Stimulated activated CD4-positive, alpha-beta T cell treated with anti-CD3 and anti-CD28 coated beads, Interleukin-1b, Interleukin-23, amount 100 ng/mL, for 24 hours (primary cell): Measurements from ENCODE around the gene FAH.

Experiments used
- DNase-seq, 4 experiments: peaks; one replicate each; pipeline ENCODE4 v3.0.0-alpha.2; 2020; ENCODE audit warnings: low read depth in 4 of 4, low spot score in 1 of 4

The FAH gene

GRCh38 chr15:80199366-80199765, 46.6 kb downstream of the FAH start:
- DNase-seq: no peak

DNA sequence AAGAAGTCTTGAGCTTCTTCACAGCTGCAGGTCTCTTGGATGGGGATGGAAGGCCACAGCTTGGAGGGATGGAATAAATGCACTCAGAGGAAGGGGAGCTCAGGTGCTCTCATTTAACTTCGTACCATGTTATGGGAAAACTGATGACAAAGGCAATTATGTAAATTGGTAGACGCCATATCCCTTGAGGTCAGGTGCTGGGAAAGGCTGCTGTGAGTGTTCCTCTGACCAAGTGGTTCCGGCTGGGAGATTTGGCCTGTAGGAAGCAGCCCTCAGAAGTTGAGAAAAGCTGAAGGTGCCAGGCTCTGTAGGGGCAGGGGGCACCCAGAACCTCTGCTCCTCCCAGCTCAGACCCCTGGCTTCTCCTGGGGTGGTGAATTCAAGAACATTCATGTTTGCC, 47.1 kb downstream of the FAH start:
- DNase-seq: no peak

DNA sequence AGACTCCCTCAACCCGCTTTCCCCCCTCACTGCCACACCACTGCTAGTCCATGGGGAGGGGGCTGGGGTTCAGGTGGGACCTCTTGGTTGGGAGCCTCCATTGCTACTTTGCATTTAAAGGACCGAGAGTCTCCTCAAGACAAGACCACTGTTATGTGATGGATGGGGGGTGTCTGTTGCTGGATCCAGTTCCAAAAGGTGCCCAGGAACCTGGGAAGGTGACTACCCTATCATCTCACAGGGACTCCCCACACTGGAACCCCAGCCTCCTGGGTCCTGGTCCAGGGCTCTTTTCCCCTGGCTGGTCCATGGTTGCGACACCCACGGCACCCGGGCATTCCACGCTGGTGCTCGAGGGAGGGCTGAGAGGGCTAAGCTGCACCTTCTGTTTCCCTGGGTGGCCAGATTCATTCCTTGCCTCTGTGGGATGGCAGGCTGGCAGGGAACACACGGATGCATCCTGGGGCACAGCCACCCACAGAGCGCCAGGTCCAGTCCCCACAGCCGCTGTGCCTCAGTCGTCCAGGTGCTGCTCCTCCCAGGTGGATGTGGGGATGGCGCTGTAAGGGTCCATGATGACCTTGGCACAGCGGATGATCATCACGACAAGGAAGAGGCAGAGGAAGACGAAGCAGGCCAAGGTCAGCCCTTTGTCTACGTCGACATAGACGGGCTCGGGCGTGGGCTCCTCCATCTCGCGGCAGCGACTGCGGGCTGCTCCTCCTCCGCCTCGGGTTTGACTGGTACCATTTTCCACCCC, 48.6 kb downstream of the FAH start:
- DNase-seq: no peak

- DNase-seq: no peak
Observed at GRCh38 chr15:80202016-80202315, 49.2 kb downstream of the FAH start.

GRCh38 chr15:80202641-80203360, 50.0 kb downstream of the FAH start:
- no peak for DNase-seq

DNA sequence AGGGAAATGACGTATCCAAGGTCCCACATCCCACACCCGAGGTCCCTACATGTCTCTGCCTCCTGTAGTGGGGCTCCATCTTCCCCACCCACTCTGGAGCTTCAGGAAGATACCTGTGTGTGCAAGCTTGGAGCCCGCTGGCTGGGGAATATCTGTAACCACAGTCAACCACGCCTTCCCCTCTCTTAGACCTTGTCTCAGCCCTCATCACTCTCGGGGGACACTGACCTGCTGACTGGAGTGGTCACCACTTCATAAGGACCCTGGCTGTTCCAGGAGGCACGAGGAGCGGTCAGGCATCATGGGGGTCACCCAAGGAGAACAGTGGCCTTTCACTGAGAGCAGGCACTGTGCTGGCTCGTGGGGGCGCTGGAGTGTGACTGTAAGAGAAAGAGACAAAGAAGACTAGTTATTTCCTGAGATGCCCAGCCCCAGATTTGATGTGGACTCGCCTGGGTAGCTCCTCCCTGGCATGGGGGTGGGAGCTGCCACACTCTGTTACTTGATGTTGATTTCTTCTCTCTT, 50.6 kb downstream of the FAH start:
- DNase-seq: no peak

GRCh38 chr15:80204231-80204630, 51.4 kb downstream of the FAH start:
- no peak for DNase-seq

- DNase-seq: no peak
Observed at GRCh38 chr15:80207887-80208286, 55.1 kb downstream of the FAH start.

GRCh38 chr15:80208758-80209734, 56.2 kb downstream of the FAH start:
- no peak for DNase-seq

DNA sequence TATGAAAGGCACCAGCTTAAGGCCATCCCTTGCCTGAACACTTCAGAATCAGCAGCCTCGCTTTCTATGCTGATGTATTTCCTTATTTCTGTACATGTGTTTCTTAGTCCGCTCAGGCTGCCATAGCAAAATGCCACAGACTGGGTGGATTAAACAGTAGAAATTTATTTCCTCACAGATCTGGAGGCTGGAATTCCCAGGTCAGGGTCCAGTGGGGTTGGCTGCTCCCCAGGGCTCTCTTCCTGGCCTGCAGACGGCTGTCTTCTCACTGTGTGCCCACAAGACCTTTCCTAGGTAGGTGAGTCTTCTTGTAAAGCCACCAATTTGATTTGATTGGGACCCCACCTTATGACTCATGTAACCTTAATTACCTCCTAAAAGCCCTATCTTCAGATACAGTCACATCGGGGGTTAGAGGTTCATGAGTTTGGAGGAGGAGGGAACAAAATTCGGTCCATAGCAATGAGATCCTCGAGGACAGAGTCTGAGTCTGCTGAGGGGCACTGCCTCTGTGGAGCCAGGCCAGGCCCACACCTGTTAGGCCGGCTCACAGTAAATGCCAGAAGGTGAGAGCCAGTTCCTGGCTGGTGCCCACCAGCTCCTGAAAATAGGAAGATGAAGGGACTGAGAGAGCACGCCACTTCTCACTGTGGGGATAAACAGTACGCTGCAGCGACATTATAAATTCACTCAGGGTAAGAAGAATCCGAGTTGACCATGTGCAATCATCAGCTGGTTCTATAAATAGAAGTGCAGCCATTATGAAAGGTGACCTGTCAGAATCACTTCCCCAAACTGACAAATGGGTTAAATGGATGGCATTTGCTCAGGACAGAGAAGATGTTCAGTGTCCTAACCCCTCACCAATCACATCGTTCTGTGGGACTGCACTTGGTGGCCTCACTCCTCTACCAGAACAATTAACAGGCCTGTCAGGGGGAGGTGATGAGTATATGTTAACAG, 58.1 kb downstream of the FAH start:
- DNase-seq: no peak

- no peak for DNase-seq
Observed at GRCh38 chr15:80211976-80212375, 59.2 kb downstream of the FAH start.

DNA sequence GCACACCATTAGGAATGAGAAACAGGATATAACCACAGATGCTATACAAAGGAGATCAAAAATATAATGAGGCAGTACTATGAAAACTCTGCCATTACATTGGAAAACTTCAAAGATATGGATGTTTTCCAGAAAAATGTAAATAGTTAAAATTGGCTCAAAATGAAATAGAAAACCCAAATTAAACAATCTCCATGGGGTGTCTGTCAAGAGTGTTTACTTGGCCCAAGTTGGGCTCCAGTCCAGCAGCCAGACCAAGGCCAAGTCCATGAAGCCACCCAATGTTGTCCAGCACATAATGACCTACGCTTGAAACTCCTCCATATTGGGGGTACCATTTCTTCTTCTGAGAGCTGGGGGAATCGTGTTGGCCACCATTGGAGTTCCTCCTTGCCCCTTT, 62.1 kb downstream of the FAH start:
- DNase-seq: no peak

DNA sequence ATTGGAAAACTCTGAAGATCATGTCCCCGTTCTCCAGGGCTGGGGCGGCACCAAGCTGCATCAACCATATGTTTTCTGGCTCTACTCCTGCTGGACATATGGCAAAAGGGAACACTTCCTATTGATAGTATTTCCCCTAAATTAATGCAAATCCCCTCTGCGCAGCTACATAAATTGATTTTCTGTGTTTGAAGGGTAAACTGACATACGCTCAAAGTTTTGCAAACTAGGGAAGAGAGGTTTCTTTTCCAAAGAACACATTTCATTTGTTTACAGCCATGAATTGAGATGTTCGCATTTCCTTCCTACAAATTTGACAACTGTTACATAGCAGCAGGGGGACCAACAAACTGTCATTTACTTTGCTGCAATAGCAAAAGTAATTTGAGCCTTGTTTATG, 63.3 kb downstream of the FAH start:
- no peak for DNase-seq

- no peak for DNase-seq
Observed at GRCh38 chr15:80216911-80217310, 64.1 kb downstream of the FAH start.

DNA sequence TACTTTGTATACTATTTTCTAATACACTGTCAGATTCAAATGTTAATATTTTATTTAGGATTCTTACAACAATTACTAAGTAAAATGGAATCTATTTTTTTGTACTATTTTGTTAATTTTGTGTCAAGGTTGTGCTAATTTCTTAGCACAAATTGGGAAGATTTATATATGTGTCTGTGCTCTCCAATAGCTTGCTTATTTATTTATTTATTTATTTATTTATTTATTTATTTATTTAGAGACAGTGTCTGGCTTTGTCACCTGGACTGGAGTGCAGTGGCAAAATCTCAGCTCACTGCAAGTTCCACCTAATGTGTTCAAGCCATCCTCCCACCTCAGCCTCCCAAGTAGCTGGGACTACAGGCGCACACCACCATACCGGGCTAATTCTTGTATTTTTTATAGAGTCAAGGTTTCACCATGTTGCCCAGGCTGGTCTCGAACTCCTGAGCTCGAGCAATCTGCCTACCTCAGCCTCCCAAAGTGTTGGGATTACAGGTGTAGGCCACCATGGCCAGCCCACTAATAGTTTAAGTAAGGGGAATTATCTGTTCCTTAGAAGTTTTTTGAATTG, 64.6 kb downstream of the FAH start:
- no peak for DNase-seq

DNA sequence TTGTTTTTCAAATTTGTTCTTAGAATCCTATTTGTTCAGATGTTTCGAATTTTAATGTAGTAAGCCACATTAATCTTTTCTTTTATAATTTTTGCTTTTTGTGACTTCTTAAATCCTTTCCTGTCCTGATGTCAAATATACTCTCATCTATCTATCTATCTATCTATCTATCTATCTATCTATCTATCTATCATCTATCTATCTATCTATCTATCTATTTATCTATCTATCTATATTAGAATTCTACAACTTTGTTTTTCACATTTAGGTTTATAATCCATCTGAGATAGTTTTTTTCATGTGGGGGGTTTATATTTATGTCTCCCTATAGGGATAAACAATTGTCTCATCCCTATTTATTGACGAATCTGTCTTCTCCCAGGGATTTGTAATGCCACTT, 67.2 kb downstream of the FAH start:
- no peak for DNase-seq

GRCh38 chr15:80228959-80229610, 76.3 kb downstream of the FAH start:
- DNase-seq: no peak

- DNase-seq: no peak
Observed at GRCh38 chr15:80231371-80231770, 78.6 kb downstream of the FAH start.

DNA sequence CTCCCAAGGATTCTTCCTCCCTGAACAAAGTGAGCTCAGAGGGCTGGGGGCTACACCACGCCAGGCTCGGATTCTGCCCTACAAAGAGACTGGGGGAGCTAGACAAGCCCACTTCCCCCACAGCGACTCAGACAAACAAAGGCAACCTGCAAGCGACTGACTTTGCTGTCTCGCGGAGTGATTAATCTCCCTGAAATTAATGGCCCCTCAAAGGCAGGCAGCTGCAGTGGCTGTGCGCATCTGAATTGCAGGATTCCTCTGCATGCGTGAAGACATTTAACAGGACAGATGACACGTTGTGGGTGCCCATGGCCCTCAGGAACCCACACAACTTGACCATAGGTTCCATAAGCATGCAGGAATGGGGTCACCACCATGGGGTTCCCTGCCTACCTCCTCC, 80.8 kb downstream of the FAH start:
- no peak for DNase-seq

- peak; percentile 11 to 25 (median 14) for DNase-seq
Observed at GRCh38 chr15:80234883-80235282, 82.1 kb downstream of the FAH start.
